PFSK-1 (cell line): ENCODE measurements around the gene CENPC.

ENCODE experiments used
- POLR2AphosphoS5 ChIP-seq: IDR thresholded peaks from 2 replicates; pipeline ENCODE4 v1.6.1; 2012; ENCODE audit warnings: low read depth, mild to moderate bottlenecking, control low read depth, low read length, moderate library complexity
- SIN3A ChIP-seq: IDR thresholded peaks from 2 replicates; pipeline ENCODE4 v1.6.1; 2012; ENCODE audit warnings: mild to moderate bottlenecking, low read length, moderate library complexity, borderline replicate concordance; ENCODE audit not compliant: insufficient read depth
- TAF1 ChIP-seq: IDR thresholded peaks from 2 replicates; pipeline ENCODE4 v1.6.1; 2012; ENCODE audit warnings: low read length, control low read depth, borderline replicate concordance; ENCODE audit not compliant: insufficient read depth

- TF ChIP-seq TAF1 = no peak
- no peak for TF ChIP-seq POLR2AphosphoS5
- TF ChIP-seq SIN3A = no peak
Measured at GRCh38 chr4:67465032-67465762, 80.1 kb downstream of the CENPC start.
